Esophagus muscularis mucosa (tissue), 4 donors: ENCODE measurements around the gene ROBO4. TPM values are rescaled to one million over a fixed set of nuclear protein-coding genes. Genes with fewer than 3 reads are reported as not detected.

ENCODE experiments used
- DNase-seq: peaks from one replicate; pipeline ENCODE4 v3.0.0-alpha.2; 2017; ENCODE audit errors: extremely low spot score
- H3K27ac ChIP-seq, 4 donors: fragments of 200-600 bp; sonication (generic); replicated peaks in 1 of 4; 1 replicate in 3 of 4; 2 replicates in 1 of 4; pipeline ENCODE4 v1.5.1; 2016 to 2019; ENCODE audit warnings: mild to moderate bottlenecking in 1 of 4
- H3K27me3 ChIP-seq, 4 donors: fragments of 200-600 bp; sonication (generic); one replicate each; pipeline versions ENCODE4 v1.5.1 to v1.6.0; 2016 to 2019
- H3K36me3 ChIP-seq, 4 donors: fragments of 200-600 bp; sonication (generic); one replicate each; pipeline ENCODE4 v1.5.1; 2016 to 2019
- H3K4me1 ChIP-seq, 4 donors: fragments of 200-600 bp; sonication (generic); one replicate each; pipeline ENCODE4 v1.5.1; 2016 to 2019
- H3K4me3 ChIP-seq, 4 donors: fragments of 200-600 bp; sonication (generic); 1 replicate in 2 of 4; 2 replicates in 2 of 4; pipeline ENCODE4 v1.5.1; 2016 to 2019; ENCODE audit warnings: mild to moderate bottlenecking in 4 of 4, moderate library complexity in 1 of 4
- H3K9me3 ChIP-seq, 4 donors: fragments of 200-600 bp; sonication (generic); 1 replicate in 3 of 4; 2 replicates in 1 of 4; pipeline ENCODE4 v1.5.1; 2016 to 2019
- CTCF ChIP-seq, 3 experiments: fragments of 200-600 bp in 2 of 3; fragments of 450-650 bp in 1 of 3; sonication (generic) in 2 of 3; IDR thresholded peaks; one replicate each; pipeline ENCODE4 v1.5.1; 2017 to 2019; ENCODE audit warnings: antibody characterized with exemption in 3 of 3, mild to moderate bottlenecking in 2 of 3, moderate library complexity in 1 of 3
- EP300 ChIP-seq: sonication (generic); formaldehyde crosslinking; IDR thresholded peaks from one replicate; pipeline ENCODE4 v1.6.1; 2017; ENCODE audit warnings: antibody characterized with exemption
- POLR2A ChIP-seq: fragments of 450-650 bp; IDR thresholded peaks from one replicate; pipeline ENCODE4 v1.6.1; 2017; ENCODE audit warnings: antibody characterized with exemption, moderate library complexity, mild to moderate bottlenecking, low read depth
- POLR2AphosphoS5 ChIP-seq, 2 donors: sonication (generic); formaldehyde crosslinking; IDR thresholded peaks; one replicate each; pipeline ENCODE4 v1.6.1; 2017; ENCODE audit warnings: antibody characterized with exemption in 2 of 2
- WGBS: methylation state at CpG from one replicate; pipeline ENCODE4 v1.1.5; 2018; 5-methylcytosine and 5-hydroxymethylcytosine counted together
- intact Hi-C: fragments of 100-400 bp; cut with DNase I; formaldehyde crosslinking; loops from one replicate; pipeline ENCODE4 v1.15.1; 2023
- total RNA-seq, 4 donors: library from RNA; depleted of rRNA; stranded (reverse); fragments of >200 nt; gene quantifications; one replicate each; pipeline versions ENCODE4 v1.1.0 to v1.2.1, GENCODE V29; 2016

Gene ROBO4
- total RNA-seq, 4 donors from 2014 or later = 16.2 to 49.8 (median 36.7) TPM

DNA sequence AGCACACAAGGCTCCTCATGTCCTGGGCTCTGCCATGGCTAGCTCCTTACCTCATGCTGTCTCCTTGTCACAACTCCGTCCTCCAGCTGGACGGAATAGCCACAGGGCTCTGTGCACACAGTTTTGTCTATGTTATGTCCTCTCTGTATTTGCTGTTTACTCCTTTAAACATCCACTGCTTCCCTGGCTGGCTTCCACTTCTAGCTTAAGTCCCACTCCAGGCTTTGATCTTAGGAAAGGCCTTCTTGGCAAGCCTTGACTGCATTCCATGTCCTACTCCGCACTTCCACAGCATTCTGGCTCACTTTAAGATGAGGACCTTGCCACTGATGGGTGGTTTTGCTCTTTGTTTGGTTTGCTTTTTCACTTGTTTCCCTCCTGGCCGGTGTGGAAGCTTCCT, 55.4 kb downstream of the ROBO4 start:
- no peak for TF ChIP-seq CTCF (IDR thresholded peaks at IDR 0.05)
- TF ChIP-seq EP300 = no peak
- TF ChIP-seq POLR2AphosphoS5 (IDR thresholded peaks at IDR 0.05) = no peak
- TF ChIP-seq POLR2A = no peak
- no peak overlapping the region for H3K27ac ChIP-seq
- no peak overlapping the region for H3K4me3 ChIP-seq
- H3K36me3 ChIP-seq = no peaks in the 10 kb centered on the region
- 51% methylated on average over 4 of the region's 4 CpGs for WGBS
- H3K9me3 ChIP-seq = no peaks in the 10 kb centered on the region
- H3K4me1 ChIP-seq = peaks cover 19 to 24% (median 23%) of the 10 kb centered on the region in 4 donors
- peaks cover 15 to 95% (median 76%) of the 10 kb centered on the region in 4 donors for H3K27me3 ChIP-seq
- intact Hi-C loops = no loop called here
- DNase-seq = no peak

DNA sequence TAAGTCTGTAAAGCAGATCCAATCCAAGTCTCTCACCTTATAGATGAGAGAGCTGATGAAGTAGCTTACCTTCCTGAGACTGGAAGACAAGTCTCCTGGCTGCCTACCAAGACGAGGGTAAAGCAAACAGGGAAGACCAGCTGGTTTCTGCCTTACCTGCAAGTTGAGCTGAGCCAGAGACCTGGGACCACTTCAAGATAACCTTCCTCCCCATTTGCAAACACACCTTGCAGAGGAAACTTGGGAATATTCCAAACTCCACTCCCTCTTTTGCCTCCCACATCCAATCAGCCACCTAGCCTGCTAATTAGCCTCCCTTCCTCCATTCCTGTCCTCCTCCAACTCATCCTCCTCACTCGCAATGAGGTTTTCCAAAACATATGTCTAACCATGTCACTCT, 55.8 kb downstream of the ROBO4 start:
- Histone ChIP-seq H3K27ac (no peak overlapping the region), H3K27me3 (peaks cover 15 to 90% (median 75%) of the 10 kb centered on the region in 4 donors), H3K36me3 (no peaks in the 10 kb centered on the region), H3K4me1 (peaks cover 22 to 29% (median 25%) of the 10 kb centered on the region in 4 donors), H3K9me3 (no peaks in the 10 kb centered on the region), H3K4me3 (no peak overlapping the region)
- no peak for DNase-seq
- TF ChIP-seq CTCF (IDR thresholded peaks at IDR 0.05) = no peak
- no peak for TF ChIP-seq POLR2A
- no peak for TF ChIP-seq POLR2AphosphoS5 (IDR thresholded peaks at IDR 0.05)
- no peak for TF ChIP-seq EP300
- WGBS = 64% methylated on average over 2 of the region's 2 CpGs
- intact Hi-C loops = no loop called here

DNA sequence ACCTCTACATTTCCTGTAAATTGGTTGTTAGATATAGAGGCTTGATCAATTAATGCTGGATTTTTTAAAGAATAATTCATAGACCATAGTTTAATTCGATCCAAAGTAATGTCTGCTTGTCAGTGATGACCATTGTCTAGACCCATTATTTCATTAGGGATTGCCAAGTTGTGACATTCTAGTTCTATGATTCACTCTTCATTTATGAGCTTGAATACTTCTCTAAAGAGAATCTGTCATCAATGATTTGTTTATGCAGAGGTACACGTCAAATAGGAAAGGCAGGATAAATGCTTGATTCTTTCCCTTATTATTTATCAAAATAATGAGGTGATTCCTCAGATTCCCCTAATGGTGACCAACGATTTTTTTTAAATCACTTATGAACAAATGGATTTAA, 56.5 kb downstream of the ROBO4 start:
- Histone ChIP-seq H3K36me3 (no peaks in the 10 kb centered on the region), H3K27me3 (peaks cover 15 to 83% (median 72%) of the 10 kb centered on the region in 4 donors), H3K27ac (no peak overlapping the region), H3K4me3 (no peak overlapping the region), H3K4me1 (peaks cover 22 to 35% (median 29%) of the 10 kb centered on the region in 4 donors), H3K9me3 (no peaks in the 10 kb centered on the region)
- intact Hi-C loops = no loop called here
- DNase-seq = no peak
- TF ChIP-seq EP300 (no peak), POLR2AphosphoS5 (IDR thresholded peaks at IDR 0.05) (no peak), CTCF (IDR thresholded peaks at IDR 0.05) (no peak), POLR2A (no peak)
- 46% methylated on average over 3 of the region's 3 CpGs for WGBS

DNA sequence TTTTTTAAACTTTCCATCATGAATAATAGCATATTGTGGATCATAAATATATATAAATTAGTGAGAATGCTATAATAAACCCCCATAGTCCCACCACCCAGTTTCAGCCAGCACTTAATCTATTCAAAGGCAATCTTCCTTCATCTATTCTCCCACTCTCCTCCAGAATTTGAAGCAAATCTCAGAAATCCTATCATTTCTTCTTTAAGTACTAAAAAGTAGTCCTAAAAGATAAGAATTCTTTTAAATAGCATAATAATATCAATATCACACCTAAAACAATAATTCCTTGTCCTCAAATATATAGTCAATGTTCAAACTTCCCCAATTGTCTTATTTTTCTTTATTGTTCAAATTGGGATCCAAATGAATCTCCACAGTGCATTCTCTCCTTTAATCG, 57.0 kb downstream of the ROBO4 start:
- Histone ChIP-seq H3K4me1 (peaks cover 22 to 37% (median 32%) of the 10 kb centered on the region in 4 donors), H3K27me3 (peaks cover 15 to 78% (median 69%) of the 10 kb centered on the region in 4 donors), H3K9me3 (no peaks in the 10 kb centered on the region), H3K4me3 (no peak overlapping the region), H3K27ac (no peak overlapping the region), H3K36me3 (no peaks in the 10 kb centered on the region)
- intact Hi-C loops = no loop called here
- DNase-seq = no peak
- 57% methylated on average over 1 of the region's 1 CpG for WGBS
- no peak for TF ChIP-seq EP300
- no peak for TF ChIP-seq POLR2AphosphoS5 (IDR thresholded peaks at IDR 0.05)
- TF ChIP-seq CTCF (IDR thresholded peaks at IDR 0.05) = no peak
- no peak for TF ChIP-seq POLR2A
